Keratinocyte (primary cell): ENCODE results near the gene SERPIND1. TPM values are rescaled to one million over a fixed set of nuclear protein-coding genes. Genes with fewer than 3 reads are reported as not detected.

Experiments used
- DNase-seq: peaks from one replicate; pipeline ENCODE4 v3.0.0-alpha.2; 2011; ENCODE audit warnings: low read depth, missing footprints, low spot score
- FAIRE-seq: peaks from 2 replicates; lab custom pipeline; 2011; peaks lifted over from hg19 to GRCh38; lab: Jason Lieb, UNC
- H2AFZ ChIP-seq: 2 replicates; pipeline ENCODE4 v1.6.0; 2012; ENCODE audit warnings: low read length, control low read depth, inconsistent platforms; ENCODE audit not compliant: control insufficient read depth
- H3K27ac ChIP-seq: 2 replicates; pipeline ENCODE4 v1.5.1; 2011; ENCODE audit warnings: low read length; ENCODE audit not compliant: control insufficient read depth, insufficient read depth
- H3K27me3 ChIP-seq: 3 replicates; pipeline ENCODE4 v1.6.0; 2011; ENCODE audit warnings: low read length; ENCODE audit not compliant: control insufficient read depth, insufficient read depth; ENCODE audit errors: extremely low read depth
- H3K36me3 ChIP-seq, 2 experiments: 2 replicates in 1 of 2; 3 replicates in 1 of 2; pipeline ENCODE4 v1.5.1; 2011; ENCODE audit warnings: low read length in 2 of 2, mild to moderate bottlenecking in 1 of 2; ENCODE audit not compliant: control insufficient read depth in 2 of 2, insufficient read depth in 2 of 2; ENCODE audit errors: extremely low read depth in 1 of 2
- H3K4me1 ChIP-seq: 3 replicates; pipeline ENCODE4 v1.5.1; 2011; ENCODE audit warnings: low read length; ENCODE audit not compliant: control insufficient read depth, insufficient read depth; ENCODE audit errors: extremely low read depth
- H3K4me2 ChIP-seq: 3 replicates; pipeline ENCODE4 v1.6.0; 2011; ENCODE audit warnings: low read depth, low read length; ENCODE audit not compliant: control insufficient read depth, insufficient read depth; ENCODE audit errors: extremely low read depth
- H3K4me3 ChIP-seq, 3 experiments: fragments of 200-600 bp in 1 of 3; sonication (generic) in 1 of 3; 2 replicates in 2 of 3; 3 replicates in 1 of 3; pipeline ENCODE4 v1.5.1; 2011 to 2016; ENCODE audit warnings: low read length in 3 of 3, mild to moderate bottlenecking in 3 of 3, control low read depth in 2 of 3, inconsistent platforms in 1 of 3, low read depth in 1 of 3, mixed read lengths in 1 of 3, mixed run types in 1 of 3, moderate library complexity in 1 of 3; ENCODE audit not compliant: control insufficient read depth in 2 of 3, insufficient read depth in 2 of 3; ENCODE audit errors: extremely low read depth in 1 of 3
- H3K79me2 ChIP-seq: 2 replicates; pipeline ENCODE4 v1.6.0; 2012; ENCODE audit warnings: low read length; ENCODE audit not compliant: control insufficient read depth, insufficient read depth
- H3K9ac ChIP-seq: 3 replicates; pipeline ENCODE4 v1.6.0; 2011; ENCODE audit warnings: low read length; ENCODE audit not compliant: control insufficient read depth, insufficient read depth; ENCODE audit errors: extremely low read depth
- H3K9me1 ChIP-seq: 3 replicates; pipeline ENCODE4 v1.6.0; 2011; ENCODE audit warnings: low read length; ENCODE audit not compliant: control insufficient read depth, insufficient read depth; ENCODE audit errors: extremely low read depth
- H3K9me3 ChIP-seq: 2 replicates; pipeline ENCODE4 v1.5.1; 2012; ENCODE audit warnings: low read depth, low read length; ENCODE audit not compliant: control insufficient read depth
- H4K20me1 ChIP-seq: 3 replicates; pipeline ENCODE4 v1.6.0; 2011; ENCODE audit warnings: low read length; ENCODE audit not compliant: control insufficient read depth, insufficient read depth; ENCODE audit errors: extremely low read depth
- CTCF ChIP-seq, 3 experiments: IDR thresholded peaks in 1 of 3; conservative IDR thresholded peaks in 1 of 3; optimal IDR thresholded peaks in 1 of 3; 2 replicates in 2 of 3; 3 replicates in 1 of 3; pipeline versions ENCODE3 to v1.5.1; 2011; ENCODE audit warnings: low read length in 3 of 3, mild to moderate bottlenecking in 3 of 3, moderate library complexity in 2 of 3, control low read depth in 1 of 3, inconsistent platforms in 1 of 3; ENCODE audit not compliant: insufficient read depth in 2 of 3; ENCODE audit errors: extremely low read depth in 1 of 3
- EZH2 ChIP-seq: IDR thresholded peaks from one replicate; pipeline ENCODE4 v1.6.1; 2012; ENCODE audit warnings: inconsistent platforms, mild to moderate bottlenecking, low read length, moderate library complexity
- dilution Hi-C: fragments of 300-500 bp; cut with MboI; formaldehyde crosslinking; loops from one replicate; pipeline ENCODE4 v1.7.0; 2020; ENCODE audit warnings: low sequenced_read_pairs; ENCODE audit not compliant: extremely low pct_ligation_motif_present
- polyA plus RNA-seq, 5 experiments: library from polyadenylated mRNA; depleted of rRNA in 3 of 5; stranded (reverse) in 3 of 5; stranded (forward) in 1 of 5; unstranded in 1 of 5; fragments of >200 nt; gene quantifications; 1 replicate in 1 of 5; 2 replicates in 3 of 5; 3 replicates in 1 of 5; pipeline versions ENCODE4 v1.2.1 to v1.2.3, GENCODE V29; 2011 to 2012; ENCODE audit warnings: missing spikeins in 2 of 5, low read depth in 1 of 5, low replicate concordance in 1 of 5

Gene SERPIND1
- polyA plus RNA-seq, 1 donor (not counting 4 experiments of a cell fraction or from before 2014, with no cell fraction given): not detected

DNA sequence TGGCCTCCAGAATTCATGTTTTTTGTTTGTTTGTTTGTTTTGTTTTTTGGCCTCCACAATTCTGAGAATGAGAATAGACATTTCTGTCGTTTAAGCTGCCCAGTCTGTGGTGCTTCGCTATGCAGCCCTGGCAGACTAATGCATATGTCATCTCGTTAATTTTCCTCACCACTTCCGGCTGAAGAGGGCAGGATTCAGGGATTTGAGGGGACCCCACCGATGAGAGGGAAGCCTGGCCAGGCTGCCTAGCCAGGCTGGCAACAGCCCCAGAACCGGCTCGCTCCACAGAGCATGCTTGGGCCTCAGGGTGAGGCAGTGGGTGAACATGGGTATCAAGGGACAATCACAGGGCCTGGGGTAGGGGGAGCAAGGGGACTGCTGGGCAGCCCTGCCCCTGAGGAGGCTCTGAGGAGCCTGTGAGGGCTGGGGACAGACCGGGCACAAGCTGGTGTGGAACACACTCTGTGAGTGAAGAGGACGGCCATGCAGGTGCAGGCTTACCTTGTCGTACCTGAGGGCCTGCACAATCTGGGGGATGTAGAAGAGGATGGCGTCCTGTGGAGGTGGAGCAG is 47.8 kb upstream of the SERPIND1 start:
- DNase-seq (no peak), FAIRE-seq (no peak)
- H4K20me1 ChIP-seq: no peaks in the 10 kb centered on the region
- no peaks in the 10 kb centered on the region for H3K79me2 ChIP-seq
- H3K4me3 ChIP-seq: no peak overlapping the region
- no peaks in the 10 kb centered on the region for H3K4me1 ChIP-seq
- no peak for TF ChIP-seq CTCF (optimal IDR thresholded peaks at IDR 0.05 in 1 of 3, IDR thresholded peaks at IDR 0.05 in 1 of 3, conservative IDR thresholded peaks at IDR 0.05 in 1 of 3; ENCODE audit: extremely low read depth in 1 of 3, insufficient read depth in 2 of 3, low read length in 3 of 3)
- no peak for TF ChIP-seq EZH2
- H3K27me3 ChIP-seq: no peaks in the 10 kb centered on the region
- H3K27ac ChIP-seq: no peak overlapping the region
- no peaks in the 10 kb centered on the region for H3K9me3 ChIP-seq
- no peak overlapping the region for H3K9ac ChIP-seq
- H2AFZ ChIP-seq: no peak overlapping the region
- no peaks in the 10 kb centered on the region for H3K9me1 ChIP-seq
- dilution Hi-C loops: no loop called here
- no peak overlapping the region for H3K4me2 ChIP-seq
- H3K36me3 ChIP-seq: peaks cover 14% of the 10 kb centered on the region in 2 experiments

DNA sequence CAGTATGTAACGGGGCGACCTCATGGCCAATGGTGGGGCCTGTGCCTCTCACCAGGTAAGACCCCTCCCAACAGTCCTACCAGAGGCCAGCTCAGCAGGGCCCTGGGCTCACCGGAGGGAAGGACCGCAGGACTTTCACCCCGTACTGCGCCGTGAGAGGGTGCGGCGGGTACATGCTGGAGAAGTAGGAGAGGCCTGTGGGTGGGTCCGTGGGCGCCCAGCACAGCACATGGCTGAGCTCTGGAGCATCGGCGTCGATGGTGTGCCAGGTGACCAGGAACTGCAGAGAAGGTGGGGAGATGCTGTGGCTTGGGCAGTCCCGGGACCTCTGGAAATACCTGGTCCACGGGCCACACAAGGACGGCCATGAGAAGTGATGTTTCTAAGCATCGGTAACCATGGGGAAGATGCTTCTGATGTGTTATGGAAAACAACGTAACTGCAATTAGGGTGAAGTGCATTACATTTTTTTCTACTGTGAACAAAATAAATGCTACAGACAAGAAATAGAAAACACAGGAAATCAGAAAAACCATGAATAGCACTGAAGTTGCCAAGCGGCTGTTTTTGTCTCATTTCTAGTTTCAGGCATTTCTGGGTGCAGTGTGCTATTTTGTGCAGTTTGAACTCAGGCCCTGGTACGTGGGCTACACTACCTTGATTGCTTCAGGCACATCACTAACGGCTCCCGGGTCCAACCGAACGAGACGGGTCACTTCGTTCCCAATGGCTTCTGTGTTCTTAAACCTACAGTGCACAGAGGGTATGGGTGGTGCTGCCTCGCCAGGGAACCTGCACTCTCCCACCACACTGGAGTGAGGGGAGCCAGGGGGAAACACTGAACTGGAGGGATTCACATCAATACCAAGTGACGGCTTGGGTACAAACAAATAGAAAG is 46.5 kb upstream of the SERPIND1 start:
- Histone ChIP-seq H3K4me1 (no peaks in the 10 kb centered on the region), H3K36me3 (peaks cover 14% of the 10 kb centered on the region in 2 experiments), H3K4me3 (no peak overlapping the region), H3K79me2 (no peaks in the 10 kb centered on the region), H3K4me2 (no peak overlapping the region), H3K9ac (no peak overlapping the region), H2AFZ (no peak overlapping the region), H3K27ac (no peak overlapping the region), H3K9me3 (no peaks in the 10 kb centered on the region), H4K20me1 (no peaks in the 10 kb centered on the region), H3K9me1 (no peaks in the 10 kb centered on the region), H3K27me3 (no peaks in the 10 kb centered on the region)
- dilution Hi-C loops: no loop called here
- no peak for FAIRE-seq
- TF ChIP-seq EZH2: no peak
- TF ChIP-seq CTCF (optimal IDR thresholded peaks at IDR 0.05 in 1 of 3, IDR thresholded peaks at IDR 0.05 in 1 of 3, conservative IDR thresholded peaks at IDR 0.05 in 1 of 3; ENCODE audit: extremely low read depth in 1 of 3, insufficient read depth in 2 of 3, low read length in 3 of 3): no peak
- no peak for DNase-seq
